Stimulated activated CD4-positive, alpha-beta T cell treated with anti-CD3 and anti-CD28 coated beads, Interleukin-1b, Interleukin-23, amount 100 ng/mL, for 48 hours (primary cell): ENCODE data around the gene CEP19.
A peak's percentile ranks its signal among the peaks of the same experiment; 100 is the strongest.
"Not testable (repeated sequence)": the region's sequence is repeated elsewhere in the genome, so short reads cannot be mapped to it uniquely, and the experiment has no call there.

Experiments
- DNase-seq: peaks from one replicate; pipeline ENCODE4 v3.0.0-alpha.2; 2020

Gene CEP19

GRCh38 chr3:196711838-196712513 lies at the start of gene CEP19, which contains the start of gene PIGX:
Gene CEP19 (minus strand): TSS chr3:196712250. CDS start chr3:196708657, 3,593 bp downstream.
Gene PIGX (plus strand): TSS chr3:196712377.
- DNase-seq = peak; percentile 88

GRCh38 chr3:196757876-196758739 lies 46.1 kb upstream of the CEP19 start:
- no peak for DNase-seq

- DNase-seq = no peak
Observed at GRCh38 chr3:196756732-196757131, 44.7 kb upstream of the CEP19 start.

GRCh38 chr3:196754091-196754981 lies 42.3 kb upstream of the CEP19 start:
- no peak for DNase-seq

GRCh38 chr3:196753201-196753600 lies 41.2 kb upstream of the CEP19 start:
- DNase-seq = no peak

- no peak for DNase-seq
Observed at GRCh38 chr3:196749125-196749524, 37.1 kb upstream of the CEP19 start.

- DNase-seq = not testable (repeated sequence)
Observed at GRCh38 chr3:196743569-196743968, 31.5 kb upstream of the CEP19 start.

- DNase-seq = no peak
Observed at GRCh38 chr3:196741249-196741889, 29.3 kb upstream of the CEP19 start.

- DNase-seq = peak; percentile 50
Observed at GRCh38 chr3:196740481-196741248, 28.6 kb upstream of the CEP19 start.

GRCh38 chr3:196739671-196740480 lies 27.8 kb upstream of the CEP19 start, which contains the start of gene PAK2:
Gene PAK2 (plus strand): TSS chr3:196739857. CDS start chr3:196782647, 42,790 bp downstream.
- DNase-seq = peak; percentile 87

GRCh38 chr3:196737655-196738054 lies 25.6 kb upstream of the CEP19 start:
- no peak for DNase-seq

- DNase-seq = no peak
Observed at GRCh38 chr3:196736670-196737374, 24.8 kb upstream of the CEP19 start.

GRCh38 chr3:196735751-196736150 lies 23.7 kb upstream of the CEP19 start:
- no peak for DNase-seq

GRCh38 chr3:196726788-196727675 lies 15.0 kb upstream of the CEP19 start:
- no peak for DNase-seq

- no peak for DNase-seq
Observed at GRCh38 chr3:196721097-196721496, 9.0 kb upstream of the CEP19 start.

- not testable (repeated sequence) for DNase-seq
Observed at GRCh38 chr3:196717162-196717561, 5.1 kb upstream of the CEP19 start.

- peak; percentile 59 for DNase-seq
Observed at GRCh38 chr3:196712514-196713413, 714 bp upstream of the CEP19 start.

GRCh38 chr3:196708467-196708866 lies 3.6 kb downstream of the CEP19 start:
- DNase-seq = no peak
